Cortex of kidney (tissue), 1 donor: ENCODE data around the gene TWF2.

Source experiments
- DNase-seq: peaks from one replicate; lab custom pipeline; 2025; lab: John Stamatoyannopoulos, UW

Gene TWF2

DNA sequence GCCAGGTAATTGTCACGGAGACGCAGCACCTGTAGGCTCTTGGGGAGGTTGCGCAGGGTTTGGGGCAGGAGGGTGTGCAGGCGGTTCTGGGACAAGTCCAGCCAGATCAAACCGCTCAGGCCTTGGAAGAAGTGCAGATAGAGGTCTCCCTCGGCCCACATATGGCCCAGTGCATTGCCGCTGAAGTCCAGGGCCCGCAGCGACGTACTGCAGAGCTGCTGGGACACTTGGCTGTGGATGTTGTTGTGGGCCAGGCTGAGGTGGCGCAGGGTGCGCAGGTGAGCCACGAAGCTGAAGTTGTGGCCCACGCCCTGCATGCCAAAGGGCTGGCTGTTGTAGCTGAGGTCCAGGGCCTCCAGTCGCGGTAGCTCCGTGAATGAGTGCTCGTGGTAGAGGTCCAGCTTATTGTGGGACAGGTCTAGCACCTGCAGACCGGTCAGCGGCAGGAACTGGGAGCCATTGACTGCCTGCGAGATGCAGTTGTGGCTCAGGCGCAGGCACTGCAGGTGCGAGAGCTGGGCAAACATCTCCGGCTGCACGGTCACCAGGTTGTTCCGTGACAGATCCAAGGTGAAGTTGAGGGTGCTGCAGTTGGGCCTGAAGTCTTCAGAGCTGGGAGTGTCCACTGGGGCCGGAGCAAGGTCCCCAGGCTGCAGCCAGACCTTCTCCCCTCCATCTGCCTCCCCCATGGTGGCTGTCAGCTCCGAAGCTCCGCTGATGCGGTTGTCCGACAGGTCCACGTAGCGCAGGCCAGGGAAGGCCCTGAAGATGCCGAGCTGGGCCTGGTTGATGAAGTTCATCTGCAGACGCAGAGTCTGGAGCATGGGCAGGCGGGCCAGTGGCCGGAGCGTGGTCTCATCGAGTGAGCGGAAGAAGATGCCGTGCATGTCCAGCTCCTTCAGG is 16.4 kb downstream of the TWF2 start:
- DNase-seq, result no peak

DNA sequence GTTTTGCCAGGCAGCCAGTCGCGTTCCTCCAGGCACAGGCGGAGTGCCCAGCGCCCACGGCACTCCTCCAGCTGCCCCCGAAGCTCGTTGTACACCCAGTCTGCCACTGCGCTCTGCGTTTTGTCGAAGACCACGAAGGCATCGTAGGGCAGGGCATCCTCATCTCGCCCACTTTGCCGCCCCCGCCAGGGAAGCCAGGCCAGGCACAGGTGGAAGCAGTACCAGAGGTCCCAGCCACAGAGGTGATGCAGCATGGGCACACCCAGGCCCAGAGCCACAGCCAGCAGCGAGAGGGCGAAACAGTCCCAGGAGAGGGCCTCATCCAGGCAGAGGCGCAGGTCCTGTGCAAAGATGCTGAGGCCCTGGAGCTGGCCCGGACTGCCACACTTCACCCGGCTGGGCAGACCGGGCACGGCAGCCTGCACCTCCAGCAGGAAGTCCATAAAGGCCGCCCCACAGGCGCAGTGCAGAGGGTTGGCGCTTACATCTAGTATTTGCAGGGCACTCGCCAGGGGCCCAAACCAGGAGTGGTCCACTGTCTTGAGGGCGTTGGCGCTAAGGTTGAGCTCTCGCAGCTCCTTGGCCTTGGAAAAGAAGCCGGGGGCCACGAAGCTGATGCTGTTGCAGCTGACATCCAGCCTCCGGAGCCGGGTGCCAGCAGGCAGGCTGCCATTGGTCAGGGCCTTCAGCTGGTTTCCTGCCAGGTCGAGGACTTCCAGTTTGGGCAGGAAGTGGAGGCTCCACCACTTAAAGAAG is 17.2 kb downstream of the TWF2 start:
- no peak for DNase-seq

DNA sequence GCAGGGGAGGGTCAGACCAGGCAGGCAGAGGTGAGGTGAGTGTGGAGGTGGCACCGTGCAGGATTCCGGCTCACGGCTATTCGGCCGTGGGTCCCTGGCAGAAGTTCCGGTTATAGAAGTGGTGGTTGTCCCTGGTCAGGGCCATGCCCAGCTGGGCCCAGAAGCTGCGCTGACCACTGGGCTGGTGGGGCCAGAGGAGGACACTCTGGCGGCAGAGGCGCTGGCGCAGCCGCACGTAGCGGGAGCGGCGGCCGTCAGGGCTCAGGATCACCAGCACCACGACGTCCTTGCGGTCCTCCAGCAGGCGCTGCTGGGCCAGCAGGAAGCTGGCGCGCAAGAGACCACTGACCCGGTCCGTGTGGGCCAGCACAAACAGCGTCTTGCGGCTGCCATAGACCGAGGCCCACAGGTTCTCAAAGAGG is 17.8 kb downstream of the TWF2 start:
- no peak for DNase-seq

DNA sequence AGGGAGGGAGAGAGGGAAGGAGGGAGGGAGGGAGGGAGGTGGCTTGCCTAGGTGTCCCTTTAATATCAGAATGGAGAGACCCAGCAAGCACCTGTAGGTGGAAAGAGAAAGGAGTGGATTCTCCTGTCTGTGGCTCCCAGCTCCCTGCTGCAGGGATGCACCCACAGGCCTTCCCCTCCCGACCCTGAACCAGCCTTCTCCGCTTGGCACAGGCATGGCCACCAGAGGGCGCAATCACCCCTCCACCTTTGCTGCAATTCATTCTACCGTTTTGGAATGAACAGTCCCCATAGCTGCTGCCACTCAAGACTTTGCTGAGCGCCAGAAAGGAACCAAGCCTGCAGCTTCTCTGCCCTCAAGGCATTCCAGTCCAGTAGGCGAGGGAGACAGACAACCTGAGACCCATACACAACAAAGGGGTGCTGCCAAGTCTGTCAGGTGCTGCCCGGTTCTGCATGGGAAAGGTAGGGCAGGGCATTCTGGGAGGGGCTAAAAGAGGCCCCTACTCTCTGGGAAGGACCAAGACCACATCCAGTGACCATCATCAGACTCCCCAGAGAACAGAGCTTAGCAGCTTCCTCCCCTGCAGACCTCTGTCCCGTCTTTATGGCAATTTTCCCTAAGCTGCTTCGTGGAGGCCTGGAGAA is 18.5 kb downstream of the TWF2 start:
- no peak for DNase-seq

DNA sequence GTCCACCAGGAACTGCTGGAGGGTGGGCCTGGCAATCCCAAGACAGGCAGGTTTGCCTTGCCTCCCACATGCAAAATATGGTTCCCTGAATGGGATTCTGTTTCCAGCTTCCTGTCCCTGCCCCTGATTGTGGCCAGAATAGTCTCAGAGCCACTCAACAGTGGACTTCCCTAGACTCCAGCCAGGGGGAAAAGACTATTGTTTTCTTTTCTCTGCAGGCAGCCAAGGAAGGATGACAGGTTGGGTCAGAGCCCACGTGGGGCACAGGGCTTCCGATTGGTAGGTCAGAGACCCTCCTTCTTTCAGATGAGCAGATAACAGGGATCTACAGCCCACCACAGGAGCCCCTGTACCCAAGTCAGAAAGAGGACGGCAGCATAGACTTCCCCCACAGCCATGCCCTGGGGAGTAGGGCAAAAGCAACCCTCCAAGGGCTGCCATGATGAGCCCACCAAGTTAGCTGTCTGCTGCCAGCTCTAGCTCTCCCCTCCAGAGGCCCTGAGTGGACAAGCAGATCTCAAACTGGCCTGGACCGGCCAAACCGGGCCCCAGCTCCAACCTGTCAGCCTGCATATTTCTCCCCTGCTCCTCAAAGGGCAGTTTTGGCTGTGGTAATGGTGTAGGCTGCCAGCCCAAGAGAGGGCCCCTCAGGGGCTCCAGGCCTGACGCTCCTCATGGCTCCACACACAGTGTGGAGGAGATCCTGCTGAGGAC is 19.9 kb downstream of the TWF2 start:
- no peak for DNase-seq

DNA sequence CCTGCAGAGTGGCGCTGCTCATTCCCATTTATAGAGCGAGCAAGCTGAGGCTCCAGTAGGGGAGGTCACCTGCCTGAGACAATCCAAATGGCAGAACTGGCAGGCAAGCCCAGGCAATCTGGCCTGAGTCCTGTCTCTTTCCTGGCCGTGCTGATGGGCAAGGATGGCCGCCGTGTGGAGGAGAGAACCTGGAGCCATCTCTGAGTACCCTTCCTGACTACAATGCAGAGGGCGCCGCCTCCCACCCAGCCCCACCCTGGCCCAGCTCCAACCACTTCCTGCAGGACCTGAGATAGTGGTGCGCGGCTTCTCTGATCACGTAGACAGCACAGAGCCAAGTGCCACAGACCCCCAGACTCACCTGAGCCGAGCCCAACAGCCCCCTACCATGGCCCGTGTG is 20.5 kb downstream of the TWF2 start:
- DNase-seq, result no peak

DNA sequence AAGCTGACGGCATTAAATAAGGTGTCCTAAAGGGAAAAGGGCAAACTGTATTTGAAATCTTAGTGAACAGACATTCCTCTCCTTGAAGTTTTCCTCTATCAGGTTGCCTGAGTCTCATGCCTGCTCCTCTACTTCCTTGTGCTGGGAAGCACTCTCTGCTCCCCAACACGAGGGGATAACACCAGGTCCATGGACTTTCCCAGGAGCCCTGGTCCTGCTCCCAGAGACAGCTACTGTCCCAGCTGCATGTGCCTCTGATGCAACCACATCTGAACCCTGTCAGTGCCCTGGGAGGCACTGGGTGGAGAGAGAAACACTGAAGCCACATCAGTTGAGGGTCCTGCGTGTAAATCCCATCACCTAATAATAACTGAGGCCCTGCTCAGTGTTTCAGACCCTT is 20.9 kb downstream of the TWF2 start:
- no peak for DNase-seq

DNA sequence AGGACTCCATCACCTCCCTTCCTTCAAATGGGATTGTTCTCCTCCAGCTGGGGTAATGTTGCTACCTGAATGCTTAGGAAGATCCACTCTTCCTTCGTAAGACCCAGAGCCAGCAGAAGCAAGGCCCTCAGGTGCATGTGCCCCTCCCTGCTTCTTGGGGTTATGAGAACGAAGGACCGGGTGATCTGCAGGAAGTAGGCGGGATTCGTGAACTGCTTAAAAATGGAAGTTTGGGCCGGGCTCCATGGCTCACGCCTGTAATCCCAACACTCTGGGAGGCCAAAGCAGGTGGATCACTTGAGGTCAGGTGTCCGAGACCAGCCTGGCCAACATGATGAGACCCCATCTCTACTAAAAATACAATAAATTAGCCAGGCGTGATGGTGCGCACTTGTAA is 21.6 kb downstream of the TWF2 start:
- no peak for DNase-seq

DNA sequence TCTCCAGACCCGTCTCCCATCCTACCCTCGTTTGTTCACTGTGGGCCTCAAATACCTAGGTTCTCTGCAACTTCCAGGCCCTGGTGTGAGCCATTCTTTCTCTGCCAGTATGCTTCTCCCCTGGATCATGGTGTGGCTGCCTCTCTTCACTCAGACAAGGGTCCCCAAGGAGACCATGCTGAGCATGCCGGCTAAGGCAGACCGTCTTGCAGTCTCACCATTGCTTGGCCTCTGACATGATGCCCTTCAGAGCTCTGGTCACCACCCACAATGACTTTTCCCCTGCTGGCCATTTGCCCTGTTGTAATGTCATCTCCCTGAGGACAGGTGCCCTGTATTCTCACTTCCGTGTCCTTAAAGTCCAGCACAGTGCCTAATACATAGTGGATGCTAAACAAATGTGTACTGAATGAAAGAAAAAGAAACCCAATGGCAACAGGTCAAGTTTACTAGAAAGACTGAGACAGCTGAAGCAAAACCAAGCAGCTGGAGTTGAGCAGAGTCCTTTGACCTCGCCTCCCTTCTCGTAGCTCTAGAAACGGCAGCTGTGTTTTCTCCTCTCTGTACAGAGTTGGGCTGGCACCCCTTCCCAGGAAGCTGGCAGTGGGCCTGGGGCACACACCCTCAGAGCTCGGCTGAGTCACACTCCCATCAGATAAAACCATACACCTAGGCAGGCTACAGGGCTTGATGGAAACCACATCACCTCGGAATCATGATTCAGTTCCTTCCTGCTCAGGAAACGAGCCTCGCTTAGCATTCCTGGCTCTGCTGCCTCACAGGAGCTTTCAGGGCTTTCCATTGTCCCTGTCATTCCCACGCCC is 22.2 kb downstream of the TWF2 start:
- no peak for DNase-seq

DNA sequence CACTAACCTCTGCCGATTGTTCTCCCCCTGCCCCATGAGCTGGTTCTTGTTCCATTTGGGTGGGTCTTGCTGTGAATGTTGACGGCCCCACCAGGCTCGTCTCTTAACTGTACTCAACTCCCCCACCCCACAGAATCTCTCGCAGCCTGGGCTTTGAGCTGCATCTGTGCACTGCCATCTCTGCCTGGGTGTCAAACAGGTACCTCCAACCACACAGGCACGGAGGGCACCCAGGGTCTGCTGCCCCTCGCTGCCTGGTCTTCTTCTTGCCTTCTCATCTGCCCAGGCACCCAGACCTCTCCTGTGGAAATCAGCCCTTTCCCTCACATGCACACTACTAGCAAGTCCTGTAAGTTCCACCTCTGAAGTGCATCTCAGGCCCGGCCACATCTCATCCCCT is 23.6 kb downstream of the TWF2 start:
- DNase-seq, result no peak

DNA sequence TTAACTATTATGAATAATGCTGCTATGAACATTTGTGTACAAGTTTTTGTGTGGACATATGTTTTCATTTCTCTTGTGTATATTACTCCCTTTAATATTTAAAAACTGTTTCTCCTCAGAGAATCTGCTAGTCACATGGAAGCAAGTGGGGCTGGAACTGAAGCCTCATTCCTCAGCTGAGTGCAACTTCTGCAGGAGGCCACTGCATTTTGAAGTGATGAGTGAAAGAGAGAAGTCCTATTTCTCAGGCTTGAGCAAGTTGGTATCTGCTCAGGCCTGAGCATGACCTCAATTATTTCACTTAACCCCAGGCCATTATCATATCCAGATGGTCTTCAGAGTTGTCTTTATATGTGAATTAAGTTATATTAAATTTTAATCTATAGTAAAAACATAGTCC is 25.1 kb downstream of the TWF2 start:
- DNase-seq, result no peak

DNA sequence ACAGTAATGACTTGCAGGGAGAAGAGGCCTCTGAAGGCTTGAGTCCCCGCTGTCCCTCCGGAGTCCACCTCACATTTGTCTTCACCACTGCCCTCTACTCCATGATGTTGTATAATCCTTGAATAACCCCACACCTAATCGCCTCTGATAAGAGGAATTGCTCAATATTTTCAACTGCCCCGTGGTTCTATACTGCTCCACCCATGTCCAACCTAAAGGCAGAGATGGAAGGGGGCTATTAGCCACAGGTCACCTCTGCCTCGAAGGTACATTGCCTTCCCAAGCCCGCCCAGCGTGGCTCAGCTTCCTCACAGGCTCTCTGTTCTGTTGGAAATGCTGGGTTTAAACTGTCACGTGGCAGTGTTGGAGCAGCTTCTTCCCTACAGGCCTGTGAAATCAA is 26.0 kb downstream of the TWF2 start:
- DNase-seq, result no peak

DNA sequence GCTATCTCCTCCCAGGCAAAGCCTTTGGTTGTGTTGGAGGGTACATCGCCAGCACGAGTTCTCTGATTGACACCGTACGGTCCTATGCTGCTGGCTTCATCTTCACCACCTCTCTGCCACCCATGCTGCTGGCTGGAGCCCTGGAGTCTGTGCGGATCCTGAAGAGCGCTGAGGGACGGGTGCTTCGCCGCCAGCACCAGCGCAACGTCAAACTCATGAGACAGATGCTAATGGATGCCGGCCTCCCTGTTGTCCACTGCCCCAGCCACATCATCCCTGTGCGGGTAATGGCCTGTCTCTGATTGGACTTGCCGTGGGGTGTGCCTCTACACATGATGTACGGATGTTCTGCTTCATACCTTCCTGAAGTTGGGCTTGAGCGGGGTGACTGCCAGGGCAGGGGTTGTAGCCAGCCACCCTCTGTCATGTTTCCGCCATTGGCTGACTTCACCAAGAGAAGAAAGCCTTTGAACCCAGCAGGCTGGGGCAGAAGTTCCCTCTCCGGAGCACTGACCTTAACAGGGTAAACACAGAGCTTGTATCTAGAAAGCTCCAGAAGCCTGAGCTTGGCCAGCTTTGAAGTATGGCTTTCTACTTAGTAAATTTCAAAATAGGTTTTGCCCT is 27.6 kb downstream of the TWF2 start:
- no peak for DNase-seq

DNA sequence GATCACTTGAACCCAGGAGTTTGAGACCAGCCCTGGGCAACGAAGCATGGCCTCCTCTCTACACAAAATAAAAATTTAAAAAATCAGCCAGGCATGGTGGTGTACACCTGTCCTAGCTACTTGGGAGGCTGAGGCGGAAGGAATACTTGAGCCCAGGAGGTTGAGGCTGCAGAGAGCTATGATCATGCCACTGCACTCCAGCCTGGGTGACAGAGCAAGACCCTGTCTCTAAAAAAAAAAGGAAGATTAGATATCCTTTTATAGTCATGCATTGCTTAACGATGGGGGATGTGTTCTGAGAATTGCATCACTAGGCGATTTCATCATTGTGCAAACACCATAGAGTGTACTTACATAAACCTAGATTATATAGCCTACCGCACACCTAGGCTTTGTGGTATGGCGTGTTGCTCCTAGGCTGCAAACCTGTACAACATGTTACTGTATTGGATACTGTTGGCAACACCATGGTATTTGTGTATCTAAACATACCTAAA is 28.4 kb downstream of the TWF2 start:
- no peak for DNase-seq

DNA sequence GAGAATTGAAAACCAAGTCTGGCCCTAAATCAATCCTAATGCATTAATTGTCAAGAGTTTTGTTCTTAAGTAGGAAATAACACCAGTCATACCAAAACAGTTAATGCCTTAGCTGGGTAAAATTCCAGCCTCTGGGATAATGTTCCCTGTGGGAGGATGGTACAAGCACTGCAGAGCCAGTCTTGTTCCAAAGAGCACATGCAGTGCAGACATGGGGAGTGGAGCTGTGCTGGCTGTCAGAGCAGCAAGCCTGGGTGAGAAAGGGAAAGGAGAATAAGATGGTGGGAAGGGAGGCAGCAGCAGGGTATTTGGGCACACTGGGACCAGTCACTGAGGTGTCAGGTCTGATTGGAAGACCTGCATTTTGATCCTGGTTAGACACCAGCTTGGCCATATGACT is 28.9 kb downstream of the TWF2 start:
- no peak for DNase-seq

DNA sequence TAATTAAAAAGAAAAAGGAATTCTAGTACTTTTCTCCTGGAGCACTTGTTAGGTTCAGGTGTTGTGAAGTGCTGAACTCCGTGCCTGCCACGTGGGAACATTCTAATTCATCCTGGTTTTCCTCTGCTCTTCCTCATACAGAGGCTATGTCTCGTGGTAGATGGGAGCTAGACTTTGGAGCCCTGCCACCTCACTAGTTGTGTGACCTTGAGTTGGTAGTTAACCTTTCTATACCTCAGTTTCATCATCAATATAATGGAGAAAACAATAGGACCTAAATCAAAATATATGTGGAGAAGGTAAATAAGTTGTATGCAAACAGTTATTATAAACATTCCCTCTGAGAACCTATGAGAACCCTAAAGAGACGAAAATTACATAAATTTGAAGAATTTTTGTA is 30.4 kb downstream of the TWF2 start:
- DNase-seq, result no peak

DNA sequence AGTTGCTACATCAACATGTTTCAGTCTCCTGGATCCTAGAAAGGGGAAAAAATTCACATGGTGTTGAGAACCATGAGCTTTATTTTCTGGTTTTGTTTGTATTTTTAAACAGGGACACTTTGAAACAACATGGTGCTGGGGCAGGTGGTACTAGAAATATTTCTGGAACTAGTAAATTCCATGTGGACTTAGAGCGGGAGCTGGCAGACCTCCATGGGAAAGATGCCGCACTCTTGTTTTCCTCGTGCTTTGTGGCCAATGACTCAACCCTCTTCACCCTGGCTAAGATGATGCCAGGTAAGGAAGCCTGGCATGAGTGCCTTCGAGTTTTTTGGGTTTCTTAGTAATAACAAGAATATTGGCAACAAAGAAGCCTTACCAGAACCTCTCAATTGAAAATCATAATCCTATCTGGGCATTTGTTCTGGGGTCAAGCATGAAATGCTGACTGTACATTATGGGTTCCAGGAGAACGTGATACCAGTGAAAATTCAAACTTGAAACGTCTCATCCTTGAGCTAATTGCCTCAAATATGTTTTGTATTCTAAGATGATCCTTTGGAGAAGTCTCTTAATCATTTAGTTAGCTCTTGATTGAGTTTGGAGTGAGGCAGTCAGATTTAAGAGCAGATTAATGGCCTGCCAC is 33.1 kb downstream of the TWF2 start:
- no peak for DNase-seq

DNA sequence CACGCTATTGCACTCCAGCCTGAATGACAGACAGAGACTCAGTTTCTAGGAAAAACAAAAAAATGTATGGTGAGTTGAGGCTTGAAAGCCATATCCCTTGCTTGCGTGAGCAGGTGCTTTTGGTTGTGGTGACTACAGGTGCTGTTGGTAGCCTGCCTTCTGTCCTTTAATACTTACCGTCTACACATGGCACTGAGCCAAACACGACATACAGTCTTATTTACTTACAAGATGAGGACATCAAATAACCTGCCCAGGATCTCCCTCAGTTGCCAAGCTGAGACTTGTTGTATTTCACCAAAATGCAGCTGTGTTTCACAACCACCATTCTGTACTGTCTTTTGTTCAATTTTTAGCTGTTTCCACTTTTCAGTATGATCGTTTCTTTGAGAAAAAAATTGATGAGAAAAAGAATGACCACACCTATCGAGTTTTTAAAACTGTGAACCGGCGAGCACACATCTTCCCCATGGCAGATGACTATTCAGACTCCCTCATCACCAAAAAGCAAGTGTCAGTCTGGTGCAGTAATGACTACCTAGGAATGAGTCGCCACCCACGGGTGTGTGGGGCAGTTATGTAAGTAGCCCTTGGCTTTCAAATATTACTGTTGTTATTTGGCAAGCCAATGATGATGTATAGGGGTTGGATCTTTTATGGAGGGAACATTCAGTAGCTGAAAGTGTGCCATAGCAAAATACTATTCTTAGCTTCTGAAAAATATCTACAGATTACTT is 34.5 kb downstream of the TWF2 start:
- DNase-seq, result no peak

DNA sequence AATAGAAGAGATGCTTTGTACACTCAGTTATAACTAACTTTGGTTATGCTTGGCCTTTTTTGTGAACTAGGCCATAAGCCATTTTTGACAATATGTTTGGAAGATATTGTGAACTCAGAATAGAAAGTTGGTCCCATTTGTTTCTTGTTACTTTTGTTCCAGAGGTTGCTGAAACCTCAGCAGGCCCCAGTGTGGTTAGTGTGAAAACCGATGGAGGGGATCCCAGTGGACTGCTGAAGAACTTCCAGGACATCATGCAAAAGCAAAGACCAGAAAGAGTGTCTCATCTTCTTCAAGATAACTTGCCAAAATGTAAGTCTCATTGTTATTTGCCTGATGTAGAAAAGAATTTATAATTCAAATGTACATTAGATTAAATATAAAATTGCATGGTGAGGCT is 35.3 kb downstream of the TWF2 start:
- no peak for DNase-seq
